ENCODE data around the gene TCF19.

GRCh38 chr6:31132806-31133205 is 25.6 kb upstream of the TCF19 start:
- TF ChIP-seq POLR2A (IDR thresholded peaks at IDR 0.05) (no peak), CTCF (IDR thresholded peaks at IDR 0.05) (no peak)

Data from right lobe of liver (tissue), 4 donors.